Measurements from ENCODE around the gene NCAPH2. TPM values are rescaled to one million over a fixed set of nuclear protein-coding genes. Genes with fewer than 3 reads are reported as not detected.

Gene NCAPH2
- total RNA-seq, 2 donors from 2014 or later, result 30.6 to 35.9 TPM

DNA sequence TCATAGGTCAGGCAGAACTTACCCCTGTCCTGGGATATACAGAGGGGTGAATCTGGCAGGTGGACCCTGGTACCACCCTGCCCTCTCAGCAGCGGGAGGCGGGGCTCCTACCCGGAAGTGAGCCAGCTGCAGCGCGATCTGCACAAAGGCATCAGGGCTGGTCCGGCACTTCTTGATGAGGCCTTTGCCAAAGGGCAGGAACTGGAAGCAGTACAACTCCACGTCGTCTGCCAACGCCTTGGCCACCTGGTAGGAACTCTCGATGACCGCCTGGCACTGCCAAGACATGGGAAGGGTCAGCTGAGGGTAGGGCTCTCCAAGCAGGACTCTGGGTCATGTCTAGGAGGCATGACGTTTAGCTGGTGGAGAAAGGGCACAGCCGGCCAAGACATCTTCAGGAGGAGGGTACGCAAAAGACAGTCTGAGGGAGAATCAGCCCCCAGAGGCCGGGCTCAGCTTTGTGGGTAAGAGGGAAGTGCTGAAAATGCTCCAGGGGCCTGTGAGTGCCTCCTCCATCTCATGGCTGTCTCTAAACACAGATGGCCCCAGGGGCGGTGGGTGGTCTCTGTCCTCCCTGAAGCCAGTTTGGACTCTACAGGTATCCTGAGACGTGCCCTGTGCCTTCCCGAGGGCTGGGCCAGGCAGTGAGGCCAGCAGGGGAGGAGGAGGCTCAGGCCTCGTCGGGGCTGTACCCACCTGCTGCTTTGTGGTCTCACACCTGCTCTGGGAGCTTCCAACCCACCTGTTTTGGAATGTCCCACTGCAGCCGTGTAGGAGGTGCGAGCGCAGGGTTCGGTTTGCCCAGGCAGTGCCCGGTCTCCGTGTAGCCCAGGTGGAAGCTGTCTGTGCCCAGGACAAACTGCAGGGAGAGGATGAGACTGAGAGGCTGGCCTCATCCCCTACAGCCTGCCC is 63.5 kb downstream of the NCAPH2 start:
- intact Hi-C loops (cut with DNase I), result no loop called here
- Histone ChIP-seq H3K27ac (no peak overlapping the region), H3K27me3 (no peaks in the 10 kb centered on the region), H3K9me3 (no peaks in the 10 kb centered on the region), H3K4me1 (peaks cover 18% of the 10 kb centered on the region), H3K4me3 (no peak overlapping the region), H3K36me3 (replicated peaks in 1 of 2; ENCODE audit: insufficient read depth in 1 of 2, low read depth in 2 of 2) (no peaks in the 10 kb centered on the region)
- ATAC-seq (no peak), DNase-seq (no peak)
- 60 to 89% methylated on average over 1 to 24 of the region's 26 CpGs for WGBS, 2 donors
- TF ChIP-seq, protein P1, sequence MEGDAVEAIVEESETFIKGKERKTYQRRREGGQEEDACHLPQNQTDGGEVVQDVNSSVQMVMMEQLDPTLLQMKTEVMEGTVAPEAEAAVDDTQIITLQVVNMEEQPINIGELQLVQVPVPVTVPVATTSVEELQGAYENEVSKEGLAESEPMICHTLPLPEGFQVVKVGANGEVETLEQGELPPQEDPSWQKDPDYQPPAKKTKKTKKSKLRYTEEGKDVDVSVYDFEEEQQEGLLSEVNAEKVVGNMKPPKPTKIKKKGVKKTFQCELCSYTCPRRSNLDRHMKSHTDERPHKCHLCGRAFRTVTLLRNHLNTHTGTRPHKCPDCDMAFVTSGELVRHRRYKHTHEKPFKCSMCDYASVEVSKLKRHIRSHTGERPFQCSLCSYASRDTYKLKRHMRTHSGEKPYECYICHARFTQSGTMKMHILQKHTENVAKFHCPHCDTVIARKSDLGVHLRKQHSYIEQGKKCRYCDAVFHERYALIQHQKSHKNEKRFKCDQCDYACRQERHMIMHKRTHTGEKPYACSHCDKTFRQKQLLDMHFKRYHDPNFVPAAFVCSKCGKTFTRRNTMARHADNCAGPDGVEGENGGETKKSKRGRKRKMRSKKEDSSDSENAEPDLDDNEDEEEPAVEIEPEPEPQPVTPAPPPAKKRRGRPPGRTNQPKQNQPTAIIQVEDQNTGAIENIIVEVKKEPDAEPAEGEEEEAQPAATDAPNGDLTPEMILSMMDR (IDR thresholded peaks at IDR 0.05), result no peak
- TF ChIP-seq POLR2A (IDR thresholded peaks at IDR 0.05), result no peak

DNA sequence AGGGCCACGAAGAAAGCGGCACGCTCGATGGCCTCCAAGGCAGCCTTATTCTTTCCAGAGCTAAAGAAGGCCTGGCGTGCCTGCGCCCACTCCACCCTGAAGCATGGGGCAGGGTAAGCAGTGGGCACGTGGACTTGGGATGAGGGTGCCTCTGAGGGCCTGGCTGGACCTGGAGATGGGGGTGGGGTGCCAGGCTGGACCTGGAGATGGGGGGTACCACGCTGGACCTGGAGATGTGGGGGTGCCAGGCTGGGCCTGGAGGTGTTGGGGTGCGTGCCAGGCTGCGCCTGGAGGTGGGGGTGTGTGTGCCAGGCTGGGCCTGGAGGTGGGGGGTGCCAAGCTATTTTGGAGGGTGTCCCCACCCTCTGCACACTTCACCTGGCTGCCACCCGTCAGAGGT is 64.9 kb downstream of the NCAPH2 start:
- Histone ChIP-seq H3K4me3 (no peak overlapping the region), H3K4me1 (peaks cover 18% of the 10 kb centered on the region), H3K27me3 (no peaks in the 10 kb centered on the region), H3K36me3 (replicated peaks in 1 of 2; ENCODE audit: insufficient read depth in 1 of 2, low read depth in 2 of 2) (no peaks in the 10 kb centered on the region), H3K27ac (no peak overlapping the region), H3K9me3 (no peaks in the 10 kb centered on the region)
- TF ChIP-seq, protein P1 (IDR thresholded peaks at IDR 0.05), result no peak
- TF ChIP-seq POLR2A (IDR thresholded peaks at IDR 0.05), result no peak
- no peak for DNase-seq
- WGBS, 2 donors, result 98 to 100% methylated on average over 5 to 8 of the region's 11 CpGs
- ATAC-seq, result no peak
- intact Hi-C loops (cut with DNase I), result no loop called here

DNA sequence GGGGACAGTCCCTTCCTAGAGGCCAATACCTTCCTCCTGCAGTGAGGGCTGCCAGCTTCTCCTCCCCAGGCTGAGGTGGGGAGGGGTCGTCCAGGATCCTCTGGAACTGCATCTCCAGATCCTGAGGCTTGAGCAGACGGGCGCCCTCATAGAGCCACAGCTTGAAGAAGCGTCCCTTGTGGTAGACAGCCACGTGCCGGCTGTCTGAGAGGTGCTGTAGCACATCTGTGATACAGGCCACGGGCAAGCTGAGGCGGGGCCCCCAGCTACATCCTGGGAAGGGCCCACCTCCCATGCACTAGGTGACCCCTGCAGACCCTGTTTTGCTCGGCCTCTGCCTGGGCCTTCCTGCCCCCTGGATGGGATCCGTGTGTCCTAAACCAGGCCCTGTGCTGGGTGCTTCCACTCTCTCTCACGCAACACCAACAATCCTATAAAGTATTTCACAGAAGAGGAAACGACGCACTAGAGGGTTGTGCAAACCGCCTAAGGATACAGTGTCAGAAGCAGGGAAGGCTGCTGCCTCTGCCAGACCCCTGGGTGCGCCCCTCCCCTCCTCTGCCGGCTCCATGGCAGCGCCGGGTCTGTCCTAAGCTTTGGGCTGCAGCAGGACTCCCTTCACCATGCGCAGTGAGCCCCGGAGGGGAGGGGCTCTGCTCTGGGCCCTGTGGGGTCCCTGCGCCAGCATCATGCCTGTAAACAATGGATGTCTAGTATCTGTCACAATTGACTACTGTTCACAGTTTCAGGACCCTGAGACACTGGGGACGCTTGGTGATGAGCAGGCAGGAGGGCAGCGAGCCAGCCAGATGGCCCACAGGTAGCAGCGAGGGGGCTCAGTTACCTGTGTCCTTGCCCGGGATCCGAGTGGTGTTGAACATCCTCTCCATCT is 65.7 kb downstream of the NCAPH2 start:
- H3K27ac ChIP-seq, result no peak overlapping the region
- no peak overlapping the region for H3K4me3 ChIP-seq
- no peak for DNase-seq
- WGBS, 2 donors, result 83 to 93% methylated on average over 12 to 25 of the region's 26 CpGs
- intact Hi-C loops (cut with DNase I), result no loop called here
- ATAC-seq, result no peak
- no peaks in the 10 kb centered on the region for H3K9me3 ChIP-seq
- TF ChIP-seq POLR2A (IDR thresholded peaks at IDR 0.05), result no peak
- TF ChIP-seq, protein P1 (IDR thresholded peaks at IDR 0.05), result no peak
- H3K4me1 ChIP-seq, result peaks cover 21% of the 10 kb centered on the region
- H3K36me3 ChIP-seq (replicated peaks in 1 of 2; ENCODE audit: insufficient read depth in 1 of 2, low read depth in 2 of 2), result no peaks in the 10 kb centered on the region
- no peaks in the 10 kb centered on the region for H3K27me3 ChIP-seq

DNA sequence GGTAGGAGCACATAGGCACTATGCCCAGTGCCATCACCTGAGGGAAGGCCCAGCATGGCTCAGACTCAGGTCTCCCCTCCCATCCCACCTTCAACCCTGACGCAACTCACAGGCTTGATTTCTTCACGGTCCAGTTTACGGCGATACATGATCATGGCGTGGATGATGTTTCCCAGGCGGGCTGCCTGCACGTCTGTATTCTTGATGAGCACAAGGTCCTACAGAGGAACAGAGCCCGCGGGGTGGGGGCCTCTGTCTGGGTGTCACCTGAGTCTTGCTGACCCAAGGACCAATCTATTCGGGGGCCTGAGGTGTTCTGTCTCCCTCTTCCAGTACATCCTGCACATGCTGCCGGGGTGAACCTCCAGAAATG is 66.3 kb downstream of the NCAPH2 start:
- Histone ChIP-seq H3K4me3 (no peak overlapping the region), H3K36me3 (replicated peaks in 1 of 2; ENCODE audit: insufficient read depth in 1 of 2, low read depth in 2 of 2) (no peaks in the 10 kb centered on the region), H3K4me1 (peaks cover 21% of the 10 kb centered on the region), H3K27ac (no peak overlapping the region), H3K27me3 (no peaks in the 10 kb centered on the region), H3K9me3 (no peaks in the 10 kb centered on the region)
- ATAC-seq (no peak), DNase-seq (no peak)
- 86 to 87% methylated on average over 9 to 11 of the region's 11 CpGs for WGBS, 2 donors
- intact Hi-C loops (cut with DNase I), result no loop called here
- no peak for TF ChIP-seq POLR2A (IDR thresholded peaks at IDR 0.05)
- TF ChIP-seq, protein P1 (IDR thresholded peaks at IDR 0.05), result no peak

Other genes with a start within 250 kb of the NCAPH2 start
- gene MAPK12, start 246.5 kb upstream of the NCAPH2 start, total RNA-seq, result 1 to 10 TPM; 3.9 to 4.6 TPM
- gene MAPK11, start 237.8 kb upstream of the NCAPH2 start, total RNA-seq, result 1 to 10 TPM; 3.0 to 3.6 TPM
- 100 to 1,000 TPM; 113 to 140 TPM for gene PLXNB2, start 200.6 kb upstream of the NCAPH2 start, total RNA-seq
- gene DENND6B, start 181.2 kb upstream of the NCAPH2 start, total RNA-seq, result 1 to 10 TPM; 3.4 to 7.3 TPM
- 10 to 100 TPM; 48.8 to 53.4 TPM for gene PPP6R2, start 164.9 kb upstream of the NCAPH2 start, total RNA-seq
- 10 to 100 TPM; 60.2 to 77.5 TPM for gene SBF1, start 33.2 kb upstream of the NCAPH2 start, total RNA-seq
- 1 to 10 TPM; 7.3 to 8.2 TPM for gene ADM2, start 26.7 kb upstream of the NCAPH2 start, total RNA-seq
- not detected for gene MIOX, start 21.4 kb upstream of the NCAPH2 start, total RNA-seq
- gene LMF2, start 522 bp upstream of the NCAPH2 start, total RNA-seq, result 100 to 1,000 TPM; 147 to 158 TPM
- 1 to 10 TPM in 1 of 2 donors, not detected in 1; 1.6 TPM for gene SCO2, start 17.4 kb downstream of the NCAPH2 start, total RNA-seq
- 10 to 100 TPM; 29.8 to 65.3 TPM for gene TYMP, start 21.8 kb downstream of the NCAPH2 start, total RNA-seq
- gene KLHDC7B, start 37.7 kb downstream of the NCAPH2 start, total RNA-seq, result not detected
- not detected for gene SYCE3, start 54.7 kb downstream of the NCAPH2 start, total RNA-seq
- 10 to 100 TPM in 1 of 2 donors, 1 to 10 TPM in 1; 8.3 to 34.9 TPM for gene CPT1B, start 70.2 kb downstream of the NCAPH2 start, total RNA-seq
- gene CHKB, start 74.6 kb downstream of the NCAPH2 start, total RNA-seq, result 100 to 1,000 TPM in 1 of 2 donors, 10 to 100 TPM in 1; 43.3 to 122 TPM
- gene MAPK8IP2, start 92.6 kb downstream of the NCAPH2 start, total RNA-seq, result 1 to 10 TPM; 2.9 to 3.6 TPM
- gene ARSA, start 119.9 kb downstream of the NCAPH2 start, total RNA-seq, result 10 to 100 TPM; 47.0 to 84.7 TPM
- 10 to 100 TPM in 1 of 2 donors, 1 to 10 TPM in 1; 6.0 to 15.5 TPM for gene SHANK3, start 164.6 kb downstream of the NCAPH2 start, total RNA-seq
- gene ACR, start 230.0 kb downstream of the NCAPH2 start, total RNA-seq, result not detected